Stimulated activated memory B cell treated with anti-CD40 and anti-IgM and Interleukin-4, amounts not matched to agents 10 μg/mL and 1 μg/mL and 100 μg/mL, for 72 hours (primary cell): ENCODE data around the gene MST1.

Source experiments
- ATAC-seq: fragments of 150-1000 bp; cut with Tn5 transposase; 2 replicates; pipeline ENCODE4 v1.10.0; 2021
- H3K27ac Mint-ChIP-seq: one replicate; pipeline ENCODE4 v1.8.0; 2022; ENCODE audit warnings: mild to moderate bottlenecking, mixed read lengths
- H3K27me3 Mint-ChIP-seq: one replicate; pipeline ENCODE4 v1.8.0; 2022; ENCODE audit warnings: mixed read lengths
- H3K36me3 Mint-ChIP-seq: one replicate; pipeline ENCODE4 v1.8.0; 2022; ENCODE audit warnings: mixed read lengths
- H3K4me1 Mint-ChIP-seq: one replicate; pipeline ENCODE4 v1.8.0; 2022; ENCODE audit warnings: mixed read lengths
- H3K4me3 Mint-ChIP-seq: one replicate; pipeline ENCODE4 v1.8.0; 2022; ENCODE audit warnings: mild to moderate bottlenecking, moderate library complexity, mixed read lengths
- H3K9me3 Mint-ChIP-seq: one replicate; pipeline ENCODE4 v1.8.0; 2022; ENCODE audit warnings: mixed read lengths

Gene MST1

GRCh38 chr3:49665822-49666519 is 23.3 kb downstream of the MST1 start:
- no peak overlapping the region for H3K4me3 Mint-ChIP-seq

GRCh38 chr3:49664300-49664699 is 25.0 kb downstream of the MST1 start:
- H3K27me3 Mint-ChIP-seq, result peaks cover 71% of the 10 kb centered on the region
- no peaks in the 10 kb centered on the region for H3K4me1 Mint-ChIP-seq
- ATAC-seq, result no peak
- H3K4me3 Mint-ChIP-seq, result no peak overlapping the region
- H3K27ac Mint-ChIP-seq, result no peak overlapping the region
- H3K36me3 Mint-ChIP-seq, result no peaks in the 10 kb centered on the region
- no peaks in the 10 kb centered on the region for H3K9me3 Mint-ChIP-seq

More at GRCh38 chr3:49665822-49666519, 23.3 kb downstream of the MST1 start:
- Mint-ChIP-seq H3K4me1 (peaks cover 2% of the 10 kb centered on the region), H3K27me3 (peaks cover 61% of the 10 kb centered on the region), H3K36me3 (no peaks in the 10 kb centered on the region), H3K9me3 (no peaks in the 10 kb centered on the region), H3K27ac (no peak overlapping the region)
- no peak for ATAC-seq

GRCh38 chr3:49663831-49664230 is 25.4 kb downstream of the MST1 start:
- no peaks in the 10 kb centered on the region for H3K4me1 Mint-ChIP-seq
- H3K27me3 Mint-ChIP-seq, result peaks cover 76% of the 10 kb centered on the region
- no peak for ATAC-seq
- H3K36me3 Mint-ChIP-seq, result no peaks in the 10 kb centered on the region
- no peak overlapping the region for H3K4me3 Mint-ChIP-seq
- H3K27ac Mint-ChIP-seq, result no peak overlapping the region
- H3K9me3 Mint-ChIP-seq, result no peaks in the 10 kb centered on the region

- ATAC-seq, result no peak
- no peaks in the 10 kb centered on the region for H3K9me3 Mint-ChIP-seq
- H3K27me3 Mint-ChIP-seq, result peaks cover 76% of the 10 kb centered on the region
- H3K27ac Mint-ChIP-seq, result no peak overlapping the region
- H3K36me3 Mint-ChIP-seq, result no peaks in the 10 kb centered on the region
- no peak overlapping the region for H3K4me3 Mint-ChIP-seq
- no peaks in the 10 kb centered on the region for H3K4me1 Mint-ChIP-seq
These were observed 26.4 kb downstream of the MST1 start for GRCh38 chr3:49662720-49663413.

GRCh38 chr3:49662021-49662420 is 27.3 kb downstream of the MST1 start:
- Mint-ChIP-seq H3K4me1 (no peaks in the 10 kb centered on the region), H3K9me3 (no peaks in the 10 kb centered on the region), H3K4me3 (no peak overlapping the region), H3K27me3 (peaks cover 76% of the 10 kb centered on the region), H3K36me3 (no peaks in the 10 kb centered on the region), H3K27ac (no peak overlapping the region)
- ATAC-seq, result no peak

- no peaks in the 10 kb centered on the region for H3K9me3 Mint-ChIP-seq
- no peak overlapping the region for H3K27ac Mint-ChIP-seq
- ATAC-seq, result no peak
- H3K36me3 Mint-ChIP-seq, result no peaks in the 10 kb centered on the region
- no peak overlapping the region for H3K4me3 Mint-ChIP-seq
- peaks cover 4% of the 10 kb centered on the region for H3K4me1 Mint-ChIP-seq
- peaks cover 78% of the 10 kb centered on the region for H3K27me3 Mint-ChIP-seq
These were observed 28.0 kb downstream of the MST1 start for GRCh38 chr3:49661281-49661680.

GRCh38 chr3:49659756-49660155 is 29.5 kb downstream of the MST1 start:
- Mint-ChIP-seq H3K4me1 (peaks cover 13% of the 10 kb centered on the region), H3K9me3 (no peaks in the 10 kb centered on the region), H3K27ac (no peak overlapping the region), H3K36me3 (no peaks in the 10 kb centered on the region), H3K4me3 (no peak overlapping the region), H3K27me3 (peaks cover 66% of the 10 kb centered on the region)
- ATAC-seq, result no peak

GRCh38 chr3:49658711-49659110 is 30.6 kb downstream of the MST1 start:
- Mint-ChIP-seq H3K4me1 (peaks cover 23% of the 10 kb centered on the region), H3K27ac (no peak overlapping the region), H3K27me3 (peaks cover 66% of the 10 kb centered on the region), H3K4me3 (no peak overlapping the region), H3K9me3 (no peaks in the 10 kb centered on the region), H3K36me3 (no peaks in the 10 kb centered on the region)
- no peak for ATAC-seq

GRCh38 chr3:49657208-49657915 is 31.9 kb downstream of the MST1 start:
- Mint-ChIP-seq H3K36me3 (no peaks in the 10 kb centered on the region), H3K9me3 (no peaks in the 10 kb centered on the region), H3K27ac (no peak overlapping the region), H3K27me3 (peaks cover 65% of the 10 kb centered on the region), H3K4me1 (peaks cover 23% of the 10 kb centered on the region), H3K4me3 (no peak overlapping the region)
- ATAC-seq, result no peak

GRCh38 chr3:49656541-49657112 is 32.6 kb downstream of the MST1 start:
- H3K27ac Mint-ChIP-seq, result no peak overlapping the region
- no peak overlapping the region for H3K4me3 Mint-ChIP-seq
- H3K27me3 Mint-ChIP-seq, result peaks cover 61% of the 10 kb centered on the region
- no peaks in the 10 kb centered on the region for H3K9me3 Mint-ChIP-seq
- no peak for ATAC-seq
- H3K36me3 Mint-ChIP-seq, result no peaks in the 10 kb centered on the region
- peaks cover 23% of the 10 kb centered on the region for H3K4me1 Mint-ChIP-seq

- no peaks in the 10 kb centered on the region for H3K36me3 Mint-ChIP-seq
- H3K4me1 Mint-ChIP-seq, result peaks cover 23% of the 10 kb centered on the region
- no peaks in the 10 kb centered on the region for H3K9me3 Mint-ChIP-seq
- ATAC-seq, result no peak
- peaks cover 53% of the 10 kb centered on the region for H3K27me3 Mint-ChIP-seq
- no peak overlapping the region for H3K27ac Mint-ChIP-seq
- no peak overlapping the region for H3K4me3 Mint-ChIP-seq
These were observed 33.5 kb downstream of the MST1 start for GRCh38 chr3:49655731-49656285.

- no peak overlapping the region for H3K27ac Mint-ChIP-seq
- peaks cover 50% of the 10 kb centered on the region for H3K27me3 Mint-ChIP-seq
- no peaks in the 10 kb centered on the region for H3K36me3 Mint-ChIP-seq
- ATAC-seq, result peak; percentile 69
- H3K9me3 Mint-ChIP-seq, result no peaks in the 10 kb centered on the region
- H3K4me3 Mint-ChIP-seq, result no peak overlapping the region
- peaks cover 23% of the 10 kb centered on the region for H3K4me1 Mint-ChIP-seq
These were observed 34.2 kb downstream of the MST1 start for GRCh38 chr3:49654955-49655556.

GRCh38 chr3:49654176-49654825 is 35.0 kb downstream of the MST1 start:
- Mint-ChIP-seq H3K9me3 (no peaks in the 10 kb centered on the region), H3K4me1 (peaks cover 23% of the 10 kb centered on the region), H3K27ac (no peak overlapping the region), H3K27me3 (peaks cover 44% of the 10 kb centered on the region), H3K4me3 (no peak overlapping the region), H3K36me3 (no peaks in the 10 kb centered on the region)
- ATAC-seq, result no peak

- H3K27me3 Mint-ChIP-seq, result peaks cover 37% of the 10 kb centered on the region
- no peaks in the 10 kb centered on the region for H3K9me3 Mint-ChIP-seq
- no peak overlapping the region for H3K4me3 Mint-ChIP-seq
- H3K27ac Mint-ChIP-seq, result no peak overlapping the region
- H3K36me3 Mint-ChIP-seq, result no peaks in the 10 kb centered on the region
- peaks cover 23% of the 10 kb centered on the region for H3K4me1 Mint-ChIP-seq
- no peak for ATAC-seq
These were observed 35.7 kb downstream of the MST1 start for GRCh38 chr3:49653621-49654020.
